K562 (cell line): ENCODE measurements around the gene PTPN1. TPM values are rescaled to one million over a fixed set of nuclear protein-coding genes. Genes with fewer than 3 reads are reported as not detected.

ENCODE experiments used
- BHLHE40 ChIP-seq: IDR thresholded peaks from 2 replicates; pipeline ENCODE4 v1.6.1; 2011; ENCODE audit warnings: low read length, improper control_type of control experiment
- MAFF ChIP-seq: IDR thresholded peaks from 2 replicates; pipeline ENCODE4 v1.6.1; 2012; ENCODE audit warnings: low read length, improper control_type of control experiment
- REST ChIP-seq, 2 experiments: fragments of 450-650 bp; formaldehyde crosslinking in 1 of 2; IDR thresholded peaks; 2 replicates each; pipeline versions ENCODE4 v1.4.0 to v1.6.1; 2014 to 2020; ENCODE audit warnings: mild to moderate bottlenecking in 2 of 2, borderline replicate concordance in 1 of 2, low read depth in 1 of 2
- SMAD2 ChIP-seq: fragments of 150-350 bp; IDR thresholded peaks from 2 replicates; pipeline ENCODE4 v1.6.1; 2014; ENCODE audit warnings: low read depth, mild to moderate bottlenecking, low read length
- TCF7 ChIP-seq: sonication (generic); IDR thresholded peaks from 2 replicates; pipeline ENCODE4 v1.6.1; 2016; ENCODE audit warnings: antibody characterized with exemption, borderline replicate concordance
- THAP12 ChIP-seq: fragments of 250-450 bp; sonication (Bioruptor Pico); IDR thresholded peaks from 2 replicates; pipeline ENCODE4 v1.9.0; 2021; ENCODE audit warnings: mild to moderate bottlenecking, inconsistent platforms
- VEZF1 ChIP-seq: fragments of 200-800 bp; sonication (Bioruptor generic); IDR thresholded peaks from 2 replicates; pipeline ENCODE4 v1.6.1; 2017; ENCODE audit warnings: missing genetic modification characterization, missing compliant biosample characterization
- ZKSCAN8 ChIP-seq: fragments of 200-800 bp; sonication (Bioruptor generic); IDR thresholded peaks from 2 replicates; pipeline ENCODE4 v1.6.1; 2016; ENCODE audit warnings: missing genetic modification characterization, missing compliant biosample characterization
- ZNF280B ChIP-seq: fragments of 250-450 bp; sonication (Bioruptor Pico); IDR thresholded peaks from 2 replicates; pipeline ENCODE4 v1.5.1; 2021; ENCODE audit warnings: mild to moderate bottlenecking
- ZNF316 ChIP-seq: fragments of 450-650 bp; IDR thresholded peaks from 2 replicates; pipeline ENCODE4 v1.6.1; 2016
- ZNF384 ChIP-seq: IDR thresholded peaks from 2 replicates; pipeline ENCODE4 v1.6.1; 2012; ENCODE audit warnings: low read depth, low read length, improper control_type of control experiment
- ZNF561 ChIP-seq: fragments of 450-650 bp; formaldehyde crosslinking; conservative IDR thresholded peaks from 2 replicates; pipeline ENCODE4 v1.4.0; 2020; ENCODE audit warnings: mild to moderate bottlenecking, moderate library complexity
- polyA plus RNA-seq, 8 experiments: library from polyadenylated mRNA; depleted of rRNA in 4 of 8; stranded (reverse) in 5 of 8; unstranded in 3 of 8; fragments of >200 nt; fragmentation: Nextera tagmentation in 2 of 8; fragmentation: Illumina TruSeq in 1 of 8; extraction: Ambion mirVana in 2 of 8; extraction: Trizol in 1 of 8; gene quantifications; 2 replicates each; pipeline versions ENCODE4 v1.2.1 to v1.2.3, GENCODE V29; 2011 to 2014; ENCODE audit warnings: inconsistent platforms in 1 of 8, missing spikeins in 1 of 8
- total RNA-seq, 7 experiments: library from RNA; depleted of rRNA in 6 of 7; stranded (reverse); fragments of >200 nt in 6 of 7; fragmentation: Illumina TruSeq in 2 of 7; extraction: Trizol in 2 of 7; gene quantifications; 2 replicates each; pipeline versions ENCODE4 v1.2.1 to v1.2.3, GENCODE V29; 2011 to 2021; ENCODE audit warnings: low replicate concordance in 1 of 7

The PTPN1 gene
- total and polyA plus RNA-seq, 9 of the 15 experiments (the other 6 are each of a cell fraction or from before 2014, with no cell fraction given), result 11.0 to 85.3 (median 54.0) TPM

GRCh38 chr20:50580016-50580747, 70.0 kb downstream of the PTPN1 start (continued):
- TF ChIP-seq REST (IDR thresholded peaks at IDR 0.05; ENCODE audit: borderline replicate concordance) (peak; percentile 63; the same call in 1 of the 2 replicates), REST (CRISPR knock-in tag; IDR thresholded peaks at IDR 0.05; ENCODE audit: low read depth) (no peak), BHLHE40 (no peak), VEZF1 (CRISPR knock-in tag) (peak; percentile 89), TCF7 (no peak), ZKSCAN8 (no peak), MAFF (no peak), ZNF316 (no peak), THAP12 (CRISPR knock-in tag) (no peak), SMAD2 (no peak), ZNF561 (no peak), ZNF384 (no peak), ZNF280B (no peak)
